LNCaP clone FGC (cell line): ENCODE data around the gene TWIST2.

Experiments
- DNase-seq: peaks from one replicate; pipeline ENCODE4 v3.0.0-alpha.2; 2011; ENCODE audit warnings: low read depth
- H3K4me3 ChIP-seq: 2 replicates; pipeline ENCODE4 v1.5.1; 2011; ENCODE audit warnings: mild to moderate bottlenecking, low read depth, low read length, control low read depth
- TF ChIP-seq, protein P1 (sequence below): IDR thresholded peaks from 2 replicates; pipeline ENCODE4 v1.5.1; 2012; ENCODE audit warnings: mild to moderate bottlenecking; ENCODE audit not compliant: control insufficient read depth, insufficient read depth; ENCODE audit errors: extremely low read depth

TWIST2 gene

DNA sequence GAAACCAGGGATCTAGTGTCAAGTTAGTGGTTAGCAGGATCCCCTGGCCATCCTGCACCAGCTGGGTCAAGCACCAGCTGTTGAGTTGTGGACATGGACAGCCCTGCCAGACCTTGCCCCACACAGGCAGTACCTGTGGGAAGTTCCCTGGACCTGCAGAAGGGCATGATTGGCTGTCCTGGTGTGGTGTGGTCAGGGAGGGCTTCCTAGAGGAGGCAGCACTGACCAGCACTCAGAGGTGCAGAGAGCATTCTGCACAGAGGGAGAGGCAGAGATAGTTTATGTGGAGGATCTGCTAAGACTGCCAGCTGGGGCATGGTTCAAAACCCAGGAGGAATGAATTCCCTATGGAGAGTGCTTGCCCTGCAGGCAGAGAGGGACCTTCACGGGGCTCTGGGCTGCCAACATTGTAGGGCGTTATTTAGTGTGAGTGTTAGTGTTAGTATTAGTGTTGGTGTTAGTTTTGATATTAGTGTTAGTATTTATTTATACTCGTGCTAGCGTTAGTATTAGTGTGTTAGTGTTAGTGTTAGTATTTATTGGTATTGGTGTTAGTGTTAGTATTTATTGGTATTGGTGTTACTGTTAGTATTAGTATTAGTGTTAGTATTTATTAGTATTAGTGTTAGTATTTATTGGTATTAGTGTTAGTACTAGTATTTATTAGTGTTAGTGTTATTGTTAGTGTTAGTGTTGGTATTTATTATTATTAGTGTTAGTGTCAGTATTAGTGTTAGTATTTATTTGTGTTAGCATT, 31.9 kb downstream of the TWIST2 start:
- no peak for DNase-seq
- H3K4me3 ChIP-seq = no peak overlapping the region
- TF ChIP-seq, protein P1, sequence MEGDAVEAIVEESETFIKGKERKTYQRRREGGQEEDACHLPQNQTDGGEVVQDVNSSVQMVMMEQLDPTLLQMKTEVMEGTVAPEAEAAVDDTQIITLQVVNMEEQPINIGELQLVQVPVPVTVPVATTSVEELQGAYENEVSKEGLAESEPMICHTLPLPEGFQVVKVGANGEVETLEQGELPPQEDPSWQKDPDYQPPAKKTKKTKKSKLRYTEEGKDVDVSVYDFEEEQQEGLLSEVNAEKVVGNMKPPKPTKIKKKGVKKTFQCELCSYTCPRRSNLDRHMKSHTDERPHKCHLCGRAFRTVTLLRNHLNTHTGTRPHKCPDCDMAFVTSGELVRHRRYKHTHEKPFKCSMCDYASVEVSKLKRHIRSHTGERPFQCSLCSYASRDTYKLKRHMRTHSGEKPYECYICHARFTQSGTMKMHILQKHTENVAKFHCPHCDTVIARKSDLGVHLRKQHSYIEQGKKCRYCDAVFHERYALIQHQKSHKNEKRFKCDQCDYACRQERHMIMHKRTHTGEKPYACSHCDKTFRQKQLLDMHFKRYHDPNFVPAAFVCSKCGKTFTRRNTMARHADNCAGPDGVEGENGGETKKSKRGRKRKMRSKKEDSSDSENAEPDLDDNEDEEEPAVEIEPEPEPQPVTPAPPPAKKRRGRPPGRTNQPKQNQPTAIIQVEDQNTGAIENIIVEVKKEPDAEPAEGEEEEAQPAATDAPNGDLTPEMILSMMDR = no peak

DNA sequence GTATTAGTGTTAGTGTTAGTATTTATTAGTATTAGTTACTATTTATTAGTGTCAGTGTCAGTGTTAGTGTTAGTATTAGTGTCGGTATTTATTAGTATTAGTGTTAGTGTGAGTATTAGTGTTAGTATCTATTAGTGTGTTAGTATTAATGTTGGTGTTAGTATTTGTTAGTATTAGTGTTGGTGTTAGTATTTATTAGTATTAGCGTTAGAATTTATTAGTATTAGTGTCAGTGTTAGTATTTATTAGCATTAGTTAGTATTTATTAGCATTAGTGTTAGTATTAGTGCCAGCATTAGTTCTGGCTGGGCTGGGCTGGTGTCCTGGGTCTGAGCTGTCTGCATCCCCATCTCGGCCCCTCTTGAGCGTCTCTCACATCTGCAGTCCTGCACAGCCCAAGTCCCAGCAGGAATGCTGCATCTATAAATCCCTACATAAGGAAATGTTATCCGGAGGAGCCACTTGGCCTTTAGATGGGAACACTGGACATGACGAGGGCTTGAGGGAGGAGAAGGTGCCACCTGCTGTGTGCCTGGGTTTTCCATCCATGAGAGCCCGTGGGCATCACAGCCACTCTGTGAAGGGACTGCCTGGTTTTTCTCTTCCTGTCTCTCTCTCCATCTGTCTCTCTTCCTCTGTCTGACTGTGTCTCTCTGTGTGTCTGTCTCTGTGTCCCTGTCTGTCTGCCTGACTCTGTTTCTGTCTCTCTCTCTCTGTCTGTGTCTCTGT, 33.6 kb downstream of the TWIST2 start:
- TF ChIP-seq, protein P1 = no peak

DNA sequence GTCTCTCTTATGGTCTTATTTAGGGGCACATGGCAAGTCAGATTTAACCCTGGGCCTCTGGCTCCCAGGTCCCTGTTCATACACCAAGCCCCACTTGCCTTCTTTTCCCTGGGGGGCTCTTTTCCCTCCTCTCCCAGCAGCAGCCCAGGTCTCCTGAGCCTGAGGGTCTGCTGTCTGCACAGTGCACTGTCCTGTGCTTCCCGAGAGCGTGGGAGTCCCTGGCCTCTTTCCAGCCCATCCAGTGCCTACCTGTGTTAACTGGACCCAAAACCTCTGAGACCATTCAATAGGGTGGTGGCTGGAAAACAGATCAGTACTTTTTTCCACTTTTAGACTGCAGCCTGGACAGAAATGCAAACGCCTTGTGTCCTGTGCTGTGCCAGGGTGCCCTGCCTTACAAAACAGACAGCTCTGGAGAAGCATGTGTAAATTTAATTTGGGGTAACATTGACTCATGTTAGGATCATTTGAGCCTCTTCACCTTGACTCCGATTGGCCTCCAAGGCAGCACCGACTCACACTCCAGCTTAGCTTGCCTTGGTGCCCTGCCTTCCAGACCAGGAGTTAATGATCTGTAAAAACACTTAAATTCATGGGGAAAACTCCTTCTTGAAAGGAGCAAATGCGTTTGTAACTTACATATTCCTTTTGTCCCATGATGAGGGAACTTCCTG, 34.3 kb downstream of the TWIST2 start:
- no peak overlapping the region for H3K4me3 ChIP-seq
- TF ChIP-seq, protein P1 = no peak
- DNase-seq = no peak

More for the DNA sequence above, 33.6 kb downstream of the TWIST2 start:
- DNase-seq = no peak
- no peak overlapping the region for H3K4me3 ChIP-seq

DNA sequence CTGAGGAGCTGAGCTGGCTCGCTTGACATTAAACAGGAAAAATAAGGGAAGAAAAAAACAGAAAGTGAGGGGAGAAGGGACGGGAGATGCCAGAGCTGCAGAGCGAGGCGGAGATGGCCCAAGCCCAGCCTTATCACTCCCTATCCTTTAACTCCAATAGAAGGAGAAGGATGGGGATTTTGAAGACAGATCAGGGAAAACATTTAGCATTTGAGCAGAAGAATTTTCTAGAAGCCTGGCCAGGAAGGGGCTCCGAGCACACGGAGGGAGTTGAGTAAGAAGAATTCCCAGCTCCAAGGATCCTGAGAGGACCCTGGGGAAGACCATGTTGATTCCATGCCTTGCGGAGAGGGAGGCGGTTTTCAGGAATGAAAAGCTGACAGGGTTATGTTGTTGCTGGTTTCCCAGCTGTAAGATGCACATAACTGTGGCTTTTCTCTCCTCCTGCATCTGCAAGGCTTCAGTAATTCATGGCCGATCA, 35.6 kb downstream of the TWIST2 start:
- H3K4me3 ChIP-seq = no peak overlapping the region
- TF ChIP-seq, protein P1 = no peak
- no peak for DNase-seq

DNA sequence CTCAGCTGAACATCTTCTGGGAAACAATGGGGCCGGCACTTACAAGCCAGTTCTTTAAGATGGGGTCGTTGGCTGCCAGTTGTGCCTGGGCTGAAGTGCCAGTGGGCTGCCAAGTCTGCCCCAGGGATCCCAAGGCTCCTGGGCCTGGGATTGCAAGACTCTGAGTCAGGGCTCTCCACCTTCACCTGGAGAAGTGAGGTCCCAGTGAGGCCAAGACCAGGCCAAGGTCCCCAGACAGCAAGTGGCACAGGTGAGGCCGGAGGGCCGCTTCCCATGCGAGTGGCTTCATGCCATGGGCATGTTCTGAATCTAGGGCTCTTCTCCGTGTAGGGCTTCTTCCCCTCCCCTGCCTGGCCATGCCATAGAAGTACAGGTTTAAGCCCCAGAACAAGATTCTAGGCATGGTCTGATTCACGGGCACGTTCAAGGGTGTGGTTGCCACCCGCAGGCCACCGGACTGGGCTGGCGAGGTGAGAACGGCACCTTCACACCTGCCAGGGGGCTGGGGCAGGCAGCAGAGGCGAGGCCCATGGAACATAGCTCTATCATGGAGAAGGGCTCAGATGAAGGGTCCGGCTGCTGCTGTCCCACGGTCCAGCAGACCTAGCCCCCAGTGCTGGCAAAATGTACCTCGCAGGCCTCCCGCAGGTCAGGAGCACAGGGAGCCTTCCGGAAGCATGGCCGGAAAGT, 36.4 kb downstream of the TWIST2 start:
- DNase-seq = no peak
- TF ChIP-seq, protein P1 = no peak
- H3K4me3 ChIP-seq = no peak overlapping the region

DNA sequence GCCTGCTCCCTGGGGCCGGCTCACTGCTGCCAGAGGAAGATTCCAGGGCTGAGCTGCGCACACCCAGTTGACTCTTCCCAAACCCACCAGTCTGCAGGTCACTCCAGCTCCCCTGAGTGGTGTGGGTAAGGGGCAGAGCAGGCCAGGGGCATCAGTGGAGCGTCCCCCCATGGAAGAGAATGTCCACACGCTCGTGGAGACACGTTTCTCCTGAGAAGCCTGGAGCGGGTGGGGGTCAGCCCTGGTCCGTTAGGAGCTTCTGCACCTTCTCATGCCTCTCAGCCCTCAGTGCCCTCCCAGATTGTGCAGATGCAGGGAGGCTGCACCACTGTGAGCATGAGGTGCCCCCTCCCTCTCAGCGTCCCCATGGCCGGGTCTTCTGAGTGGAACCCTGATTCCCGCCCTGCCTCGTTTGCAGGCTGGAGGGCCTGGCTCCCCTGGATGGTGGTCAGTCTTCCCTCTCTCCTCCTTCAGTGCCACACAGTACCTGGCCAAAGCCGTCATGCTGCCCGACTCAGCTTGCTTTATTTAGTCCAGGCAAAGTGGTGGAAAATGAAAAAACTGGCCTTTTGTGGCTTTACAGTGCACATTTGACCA, 37.0 kb downstream of the TWIST2 start:
- DNase-seq = no peak
- H3K4me3 ChIP-seq = no peak overlapping the region
- TF ChIP-seq, protein P1 = no peak
